NT2/D1 (cell line): ENCODE measurements around the gene MCF2L.

ENCODE experiments used
- DNase-seq: peaks from one replicate; pipeline ENCODE4 v3.0.0-alpha.2; 2011; ENCODE audit warnings: low read depth, low spot score
- H3K27me3 ChIP-seq: 2 replicates; pipeline ENCODE4 v1.6.0; 2011; ENCODE audit warnings: mild to moderate bottlenecking; ENCODE audit not compliant: insufficient read length, insufficient read depth
- H3K36me3 ChIP-seq: 2 replicates; pipeline ENCODE4 v1.6.1; 2011; ENCODE audit warnings: mild to moderate bottlenecking, low read length, mixed read lengths; ENCODE audit not compliant: insufficient read depth, insufficient read length
- H3K4me1 ChIP-seq: 2 replicates; pipeline ENCODE4 v1.5.1; 2011; ENCODE audit not compliant: insufficient read depth, insufficient read length
- H3K4me3 ChIP-seq: 2 replicates; pipeline ENCODE4 v1.5.1; 2011; ENCODE audit warnings: low read depth; ENCODE audit not compliant: insufficient read length
- H3K9ac ChIP-seq: 2 replicates; pipeline ENCODE4 v1.6.0; 2011; ENCODE audit warnings: low read depth; ENCODE audit not compliant: insufficient read length
- H3K9me3 ChIP-seq: 2 replicates; pipeline ENCODE4 v1.5.1; 2011; ENCODE audit warnings: mild to moderate bottlenecking, low read length; ENCODE audit not compliant: insufficient read depth
- SUZ12 ChIP-seq: IDR thresholded peaks from 2 replicates; pipeline ENCODE4 v1.6.1; 2011; ENCODE audit not compliant: insufficient read length, insufficient read depth; ENCODE audit errors: extremely low read depth
- YY1 ChIP-seq: IDR thresholded peaks from 2 replicates; pipeline ENCODE4 v1.6.1; 2011; ENCODE audit not compliant: insufficient read length, insufficient read depth
- ZNF274 ChIP-seq: IDR thresholded peaks from 2 replicates; pipeline ENCODE4 v1.6.1; 2011; ENCODE audit warnings: mild to moderate bottlenecking, low read depth, low read length

The MCF2L gene

DNA sequence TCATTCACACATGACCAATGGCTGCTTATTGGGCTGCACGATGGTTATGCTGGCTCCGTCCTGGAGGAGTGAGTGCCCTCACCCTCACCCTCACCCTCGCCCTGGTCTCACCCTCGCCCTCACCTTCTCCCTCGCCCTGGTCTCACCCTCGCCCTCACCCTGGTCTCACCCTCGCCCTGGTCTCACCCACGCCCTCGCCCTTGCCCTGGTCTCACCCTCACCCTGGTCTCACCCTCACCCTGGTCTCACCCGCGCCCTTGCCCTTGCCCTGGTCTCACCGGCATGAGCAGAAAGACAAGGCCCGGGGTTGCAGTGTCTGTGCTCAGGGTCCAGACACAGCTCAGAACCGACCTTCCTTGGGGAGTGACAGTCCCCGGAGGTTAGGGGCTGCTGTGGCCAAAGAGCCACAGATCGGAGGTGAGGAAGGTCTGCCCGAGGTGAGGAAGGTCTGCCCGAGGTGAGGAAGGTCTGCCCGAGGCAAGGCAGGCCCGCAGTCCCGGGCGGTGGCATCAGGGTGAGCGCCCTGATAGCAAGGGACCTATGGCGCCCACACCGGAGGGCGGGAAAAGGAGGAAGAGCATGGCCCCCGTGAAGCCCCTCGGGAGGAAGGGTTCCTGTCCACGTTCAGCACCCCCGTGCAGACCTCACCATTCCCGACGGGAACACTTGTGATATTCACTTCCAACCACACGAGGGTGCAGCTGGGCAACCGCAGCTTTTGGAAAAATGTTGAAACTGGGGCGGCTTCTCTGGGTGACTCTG, 65.6 kb downstream of the MCF2L start:
- no peak overlapping the region for H3K9ac ChIP-seq
- peaks cover 10% of the 10 kb centered on the region for H3K4me1 ChIP-seq
- TF ChIP-seq YY1 (no peak), SUZ12 (no peak), ZNF274 (no peak)
- H3K9me3 ChIP-seq, result peaks cover 7% of the 10 kb centered on the region; the same call in 1 of the 2 replicates
- no peak overlapping the region for H3K4me3 ChIP-seq
- no peaks in the 10 kb centered on the region for H3K36me3 ChIP-seq
- no peaks in the 10 kb centered on the region for H3K27me3 ChIP-seq
- no peak for DNase-seq

DNA sequence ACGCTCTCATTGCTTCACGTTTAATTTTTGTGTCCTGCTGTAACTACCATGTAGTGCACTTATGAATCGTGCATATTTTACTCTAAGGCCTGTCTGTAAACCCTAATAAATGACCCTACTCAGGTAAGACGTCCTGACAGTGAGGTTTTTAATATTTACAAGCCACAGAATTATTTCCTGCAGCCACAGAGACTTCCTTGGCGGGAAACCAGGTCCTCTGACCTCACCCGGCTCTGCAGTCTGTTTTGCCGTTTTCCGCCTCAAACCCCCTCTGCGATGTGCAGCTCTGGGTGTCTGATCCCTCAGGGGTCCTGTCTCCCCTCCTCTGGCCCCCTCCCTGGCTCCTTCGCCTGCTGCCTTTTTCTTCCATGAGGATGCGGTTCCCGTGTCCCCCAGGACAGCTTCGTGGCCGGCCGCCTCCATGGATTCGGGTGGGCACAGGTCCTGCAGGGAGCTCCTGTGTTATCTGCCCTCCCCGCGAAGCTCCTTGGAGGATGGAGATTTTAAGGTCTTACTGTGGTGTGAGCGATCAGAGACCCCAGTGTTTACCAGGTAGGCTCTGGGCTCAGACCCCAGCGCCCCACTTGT, 66.3 kb downstream of the MCF2L start:
- H3K4me1 ChIP-seq, result peaks cover 10% of the 10 kb centered on the region
- H3K4me3 ChIP-seq, result no peak overlapping the region
- peaks cover 7% of the 10 kb centered on the region; the same call in 1 of the 2 replicates for H3K9me3 ChIP-seq
- TF ChIP-seq SUZ12 (no peak), YY1 (no peak), ZNF274 (no peak)
- H3K27me3 ChIP-seq, result no peaks in the 10 kb centered on the region
- H3K36me3 ChIP-seq, result no peaks in the 10 kb centered on the region
- no peak for DNase-seq
- no peak overlapping the region for H3K9ac ChIP-seq

DNA sequence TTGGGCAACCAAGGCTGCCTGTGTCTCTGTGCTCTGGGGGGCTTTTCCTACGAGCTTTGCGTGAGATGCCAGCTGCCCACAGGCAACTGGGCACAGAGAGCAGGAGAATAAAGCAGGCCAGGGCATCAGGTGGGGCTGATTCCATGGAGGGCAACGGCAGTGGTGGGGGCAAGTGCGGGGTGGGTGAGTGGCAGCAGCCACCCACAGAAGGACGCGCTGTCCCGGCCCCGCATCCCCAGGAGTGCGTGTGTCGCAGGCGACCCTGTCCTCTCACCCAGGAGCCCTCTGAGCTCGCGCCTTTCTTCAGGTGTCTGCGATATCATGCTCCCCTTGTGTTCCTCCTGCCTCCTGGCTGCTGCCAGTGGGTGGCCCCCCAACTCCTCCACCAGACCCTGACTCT, 67.4 kb downstream of the MCF2L start:
- Histone ChIP-seq H3K27me3 (no peaks in the 10 kb centered on the region), H3K9me3 (peaks cover 7% of the 10 kb centered on the region; the same call in 1 of the 2 replicates), H3K4me1 (peaks cover 9% of the 10 kb centered on the region), H3K36me3 (no peaks in the 10 kb centered on the region), H3K9ac (no peak overlapping the region), H3K4me3 (no peak overlapping the region)
- TF ChIP-seq ZNF274, result no peak
- no peak for TF ChIP-seq YY1
- TF ChIP-seq SUZ12, result no peak
- DNase-seq, result no peak

DNA sequence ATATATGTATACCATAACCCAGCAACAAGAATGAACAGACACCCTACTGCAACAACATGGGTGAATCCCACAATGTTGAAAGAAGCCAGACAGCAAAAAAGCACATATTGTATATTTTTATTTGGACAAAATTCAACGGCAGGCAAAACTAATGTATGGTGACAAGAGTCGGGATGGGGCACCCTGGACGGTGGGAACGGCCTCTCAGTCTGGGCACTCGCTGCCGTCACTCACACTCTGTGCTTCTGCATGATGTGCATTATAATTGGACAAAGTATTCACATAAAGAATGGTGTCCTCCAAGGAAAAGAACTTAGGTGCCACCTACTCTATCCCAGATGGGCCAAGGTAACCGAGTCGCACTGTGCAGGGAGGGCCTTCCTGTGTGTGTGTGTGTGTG, 71.0 kb downstream of the MCF2L start:
- Histone ChIP-seq H3K36me3 (no peaks in the 10 kb centered on the region), H3K27me3 (no peaks in the 10 kb centered on the region)

DNA sequence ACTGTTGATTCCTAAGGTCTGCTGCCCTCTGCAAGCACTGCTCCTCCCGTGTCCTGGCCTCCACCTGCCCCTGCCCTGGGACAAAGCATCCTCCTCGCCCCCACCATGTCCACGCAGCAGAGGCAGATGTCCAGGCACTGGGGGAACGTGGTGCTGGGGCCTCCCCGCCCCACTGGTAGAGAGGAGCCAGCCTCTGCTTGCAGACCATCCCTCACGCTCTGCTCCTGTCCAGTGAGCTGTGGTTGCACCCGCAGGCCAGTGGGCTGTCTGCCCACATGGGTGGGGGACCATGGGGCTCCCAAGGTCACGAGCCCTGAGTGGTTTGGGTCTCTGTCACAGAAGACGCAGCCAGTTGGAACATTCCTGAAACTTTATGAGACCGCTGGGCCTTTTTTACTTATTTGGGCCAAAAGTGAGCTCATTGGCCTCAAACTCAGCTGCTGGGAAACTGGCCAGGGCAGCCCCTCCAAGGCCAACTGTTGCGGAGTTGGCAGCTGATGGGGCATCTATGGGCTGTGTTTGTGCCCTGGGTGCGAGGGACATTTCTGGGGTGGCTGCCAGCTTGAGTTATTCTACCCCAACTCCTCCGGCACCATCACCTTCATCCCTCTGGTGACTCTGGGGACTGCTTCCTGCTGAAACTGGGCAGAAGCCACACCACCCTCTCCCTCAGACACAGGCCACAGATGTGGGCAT, 71.7 kb downstream of the MCF2L start:
- DNase-seq, result no peak
- Histone ChIP-seq H3K9ac (no peak overlapping the region), H3K36me3 (no peaks in the 10 kb centered on the region), H3K9me3 (no peaks in the 10 kb centered on the region), H3K4me1 (no peaks in the 10 kb centered on the region), H3K27me3 (no peaks in the 10 kb centered on the region), H3K4me3 (no peak overlapping the region)
- no peak for TF ChIP-seq YY1
- no peak for TF ChIP-seq SUZ12
- no peak for TF ChIP-seq ZNF274

More for the DNA sequence above, 71.0 kb downstream of the MCF2L start:
- TF ChIP-seq YY1 (no peak), SUZ12 (no peak), ZNF274 (no peak)
- H3K9me3 ChIP-seq, result no peaks in the 10 kb centered on the region
- H3K9ac ChIP-seq, result no peak overlapping the region
- DNase-seq, result no peak
- H3K4me1 ChIP-seq, result peaks cover 2% of the 10 kb centered on the region
- no peak overlapping the region for H3K4me3 ChIP-seq

DNA sequence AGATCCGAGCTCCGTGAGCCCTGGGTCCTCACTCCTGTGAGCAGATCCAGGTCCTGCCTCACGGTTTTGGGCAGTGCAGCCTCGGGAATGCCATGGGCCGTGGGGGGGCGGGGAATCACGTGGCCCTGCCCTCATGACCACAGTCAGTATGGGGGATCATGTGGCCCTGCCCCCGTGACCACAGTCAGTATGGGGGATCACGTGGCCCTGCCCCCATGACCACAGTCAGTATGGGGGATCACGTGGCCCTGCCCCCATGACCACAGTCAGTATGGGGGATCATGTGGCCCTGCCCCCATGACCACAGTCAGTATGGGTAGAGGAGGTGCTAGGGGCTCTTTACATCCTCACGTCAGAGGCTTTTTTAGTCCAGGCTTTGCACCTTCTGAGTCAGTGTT, 72.3 kb downstream of the MCF2L start:
- no peaks in the 10 kb centered on the region for H3K4me1 ChIP-seq
- no peak for DNase-seq
- no peaks in the 10 kb centered on the region for H3K27me3 ChIP-seq
- H3K9ac ChIP-seq, result no peak overlapping the region
- no peaks in the 10 kb centered on the region for H3K9me3 ChIP-seq
- no peak overlapping the region for H3K4me3 ChIP-seq
- H3K36me3 ChIP-seq, result no peaks in the 10 kb centered on the region
- TF ChIP-seq YY1, result no peak
- no peak for TF ChIP-seq SUZ12
- no peak for TF ChIP-seq ZNF274

DNA sequence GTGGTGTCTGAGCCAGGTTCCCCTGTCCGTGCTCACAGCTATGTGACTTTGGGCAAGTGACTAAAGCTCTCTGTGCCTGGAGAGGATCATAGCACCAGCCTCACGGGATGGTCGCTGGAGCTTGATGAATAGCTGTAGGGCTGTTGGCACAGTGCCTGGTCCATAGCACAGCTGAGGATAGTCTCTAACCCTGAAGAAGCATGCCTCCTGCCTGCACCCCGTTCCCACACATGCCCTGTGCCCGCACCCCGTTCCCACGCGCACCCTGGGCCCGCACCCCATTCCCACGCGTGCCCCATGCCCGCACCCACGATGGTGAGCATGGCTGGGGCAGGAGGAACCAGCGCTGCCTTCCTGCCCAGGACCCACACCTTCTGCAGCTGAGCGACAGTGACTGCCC, 72.9 kb downstream of the MCF2L start:
- Histone ChIP-seq H3K27me3 (no peaks in the 10 kb centered on the region), H3K9me3 (no peaks in the 10 kb centered on the region), H3K4me1 (no peaks in the 10 kb centered on the region), H3K4me3 (no peak overlapping the region), H3K36me3 (no peaks in the 10 kb centered on the region), H3K9ac (no peak overlapping the region)
- no peak for DNase-seq
- TF ChIP-seq YY1, result no peak
- no peak for TF ChIP-seq SUZ12
- no peak for TF ChIP-seq ZNF274
